Measurements from ENCODE around the gene CT47B1.

- no peak for TF ChIP-seq ZNF76 (tag by site-specific recombination; IDR thresholded peaks at IDR 0.05; ENCODE audit: borderline replicate concordance, low read depth)
- no peak for TF ChIP-seq CTCF (tag by site-specific recombination; IDR thresholded peaks at IDR 0.05)
- TF ChIP-seq ZNF292 (tag by site-specific recombination; IDR thresholded peaks at IDR 0.05; ENCODE audit: borderline replicate concordance, low read depth), result no peak
- TF ChIP-seq ZNF660 (tag by site-specific recombination; IDR thresholded peaks at IDR 0.05), result no peak
- TF ChIP-seq TSHZ1 (tag by site-specific recombination; IDR thresholded peaks at IDR 0.05; ENCODE audit: borderline replicate concordance), result no peak
- no peak for TF ChIP-seq ZNF785 (tag by site-specific recombination; IDR thresholded peaks at IDR 0.05)
- no peak for TF ChIP-seq ZNF280D (tag by site-specific recombination; IDR thresholded peaks at IDR 0.05)
- no peak for TF ChIP-seq IKZF3 (tag by site-specific recombination; IDR thresholded peaks at IDR 0.05)
- no peak for TF ChIP-seq ZNF26 (tag by site-specific recombination; IDR thresholded peaks at IDR 0.05)
- TF ChIP-seq REST (tag by site-specific recombination; IDR thresholded peaks at IDR 0.05), result no peak
- TF ChIP-seq ZNF248 (tag by site-specific recombination; IDR thresholded peaks at IDR 0.05), result no peak
- TF ChIP-seq KLF1 (tag by site-specific recombination; IDR thresholded peaks at IDR 0.05), result no peak
Measured at GRCh38 chrX:120824021-120824420, 51.6 kb downstream of the CT47B1 start.

Measured in HEK293 (cell line).